GM23338 (cell line): Measurements from ENCODE around the gene LCP2. TPM values are rescaled to one million over a fixed set of nuclear protein-coding genes. Genes with fewer than 3 reads are reported as not detected.

ENCODE experiments used
- CREB1 ChIP-seq: fragments of 250-450 bp; sonication (Bioruptor Pico); IDR thresholded peaks from 2 replicates; pipeline ENCODE4 v1.5.0; 2020; ENCODE audit warnings: low read depth, mild to moderate bottlenecking, moderate library complexity
- EZH2 ChIP-seq: fragments of 200-600 bp; sonication (generic); IDR thresholded peaks from one replicate; pipeline ENCODE4 v1.8.0; 2017; ENCODE audit warnings: antibody characterized with exemption, mild to moderate bottlenecking, low read depth; ENCODE audit not compliant: unreplicated experiment
- EZH2phosphoT487 ChIP-seq: fragments of 200-600 bp; sonication (generic); IDR thresholded peaks from one replicate; pipeline ENCODE4 v1.8.1; 2018; ENCODE audit warnings: antibody characterized with exemption; ENCODE audit not compliant: unreplicated experiment
- JUNB ChIP-seq: IDR thresholded peaks from one replicate; pipeline ENCODE4 v1.6.1; 2016; ENCODE audit warnings: antibody characterized with exemption; ENCODE audit not compliant: unreplicated experiment
- NANOG ChIP-seq: IDR thresholded peaks from 2 replicates; pipeline ENCODE4 v1.6.1; 2016; ENCODE audit warnings: antibody characterized with exemption, borderline replicate concordance
- STAT1 ChIP-seq: IDR thresholded peaks from one replicate; pipeline ENCODE4 v1.6.1; 2016; ENCODE audit warnings: antibody characterized with exemption; ENCODE audit not compliant: unreplicated experiment
- ZNF114 ChIP-seq: fragments of 250-450 bp; sonication (Bioruptor Pico); IDR thresholded peaks from 2 replicates; pipeline ENCODE4 v1.5.0; 2020; ENCODE audit warnings: mild to moderate bottlenecking, moderate library complexity
- polyA plus RNA-seq: library from polyadenylated mRNA; unstranded; fragments of >200 nt; fragmentation: Nextera tagmentation; extraction: Ambion mirVana; gene quantifications from 2 replicates; pipeline ENCODE4 v1.2.1, GENCODE V29; 2016
- total RNA-seq: library from RNA; depleted of rRNA; stranded (reverse); fragments of >200 nt; shearing (Covaris generic); gene quantifications from 2 replicates; pipeline ENCODE4 v1.2.3, GENCODE V29; 2014
- TF ChIP-seq, protein P1 (sequence below): fragments of 250-450 bp; sonication (Bioruptor Pico); IDR thresholded peaks from 2 replicates; pipeline ENCODE4 v1.5.0; 2020; ENCODE audit warnings: mild to moderate bottlenecking, moderate library complexity
- TF ChIP-seq, protein P2 (sequence below), 2 experiments: fragments of 200-600 bp in 1 of 2; sonication (generic) in 1 of 2; conservative IDR thresholded peaks; 2 replicates each; pipeline versions ENCODE4 v1.5.1 to v1.6.1; 2016 to 2017; ENCODE audit warnings: antibody characterized with exemption in 2 of 2, low read depth in 2 of 2, mild to moderate bottlenecking in 2 of 2, moderate library complexity in 1 of 2

Gene LCP2
- total and polyA plus RNA-seq, 2 experiments from 2014 or later, result 0.26 to 0.38 TPM

- TF ChIP-seq, protein P1, sequence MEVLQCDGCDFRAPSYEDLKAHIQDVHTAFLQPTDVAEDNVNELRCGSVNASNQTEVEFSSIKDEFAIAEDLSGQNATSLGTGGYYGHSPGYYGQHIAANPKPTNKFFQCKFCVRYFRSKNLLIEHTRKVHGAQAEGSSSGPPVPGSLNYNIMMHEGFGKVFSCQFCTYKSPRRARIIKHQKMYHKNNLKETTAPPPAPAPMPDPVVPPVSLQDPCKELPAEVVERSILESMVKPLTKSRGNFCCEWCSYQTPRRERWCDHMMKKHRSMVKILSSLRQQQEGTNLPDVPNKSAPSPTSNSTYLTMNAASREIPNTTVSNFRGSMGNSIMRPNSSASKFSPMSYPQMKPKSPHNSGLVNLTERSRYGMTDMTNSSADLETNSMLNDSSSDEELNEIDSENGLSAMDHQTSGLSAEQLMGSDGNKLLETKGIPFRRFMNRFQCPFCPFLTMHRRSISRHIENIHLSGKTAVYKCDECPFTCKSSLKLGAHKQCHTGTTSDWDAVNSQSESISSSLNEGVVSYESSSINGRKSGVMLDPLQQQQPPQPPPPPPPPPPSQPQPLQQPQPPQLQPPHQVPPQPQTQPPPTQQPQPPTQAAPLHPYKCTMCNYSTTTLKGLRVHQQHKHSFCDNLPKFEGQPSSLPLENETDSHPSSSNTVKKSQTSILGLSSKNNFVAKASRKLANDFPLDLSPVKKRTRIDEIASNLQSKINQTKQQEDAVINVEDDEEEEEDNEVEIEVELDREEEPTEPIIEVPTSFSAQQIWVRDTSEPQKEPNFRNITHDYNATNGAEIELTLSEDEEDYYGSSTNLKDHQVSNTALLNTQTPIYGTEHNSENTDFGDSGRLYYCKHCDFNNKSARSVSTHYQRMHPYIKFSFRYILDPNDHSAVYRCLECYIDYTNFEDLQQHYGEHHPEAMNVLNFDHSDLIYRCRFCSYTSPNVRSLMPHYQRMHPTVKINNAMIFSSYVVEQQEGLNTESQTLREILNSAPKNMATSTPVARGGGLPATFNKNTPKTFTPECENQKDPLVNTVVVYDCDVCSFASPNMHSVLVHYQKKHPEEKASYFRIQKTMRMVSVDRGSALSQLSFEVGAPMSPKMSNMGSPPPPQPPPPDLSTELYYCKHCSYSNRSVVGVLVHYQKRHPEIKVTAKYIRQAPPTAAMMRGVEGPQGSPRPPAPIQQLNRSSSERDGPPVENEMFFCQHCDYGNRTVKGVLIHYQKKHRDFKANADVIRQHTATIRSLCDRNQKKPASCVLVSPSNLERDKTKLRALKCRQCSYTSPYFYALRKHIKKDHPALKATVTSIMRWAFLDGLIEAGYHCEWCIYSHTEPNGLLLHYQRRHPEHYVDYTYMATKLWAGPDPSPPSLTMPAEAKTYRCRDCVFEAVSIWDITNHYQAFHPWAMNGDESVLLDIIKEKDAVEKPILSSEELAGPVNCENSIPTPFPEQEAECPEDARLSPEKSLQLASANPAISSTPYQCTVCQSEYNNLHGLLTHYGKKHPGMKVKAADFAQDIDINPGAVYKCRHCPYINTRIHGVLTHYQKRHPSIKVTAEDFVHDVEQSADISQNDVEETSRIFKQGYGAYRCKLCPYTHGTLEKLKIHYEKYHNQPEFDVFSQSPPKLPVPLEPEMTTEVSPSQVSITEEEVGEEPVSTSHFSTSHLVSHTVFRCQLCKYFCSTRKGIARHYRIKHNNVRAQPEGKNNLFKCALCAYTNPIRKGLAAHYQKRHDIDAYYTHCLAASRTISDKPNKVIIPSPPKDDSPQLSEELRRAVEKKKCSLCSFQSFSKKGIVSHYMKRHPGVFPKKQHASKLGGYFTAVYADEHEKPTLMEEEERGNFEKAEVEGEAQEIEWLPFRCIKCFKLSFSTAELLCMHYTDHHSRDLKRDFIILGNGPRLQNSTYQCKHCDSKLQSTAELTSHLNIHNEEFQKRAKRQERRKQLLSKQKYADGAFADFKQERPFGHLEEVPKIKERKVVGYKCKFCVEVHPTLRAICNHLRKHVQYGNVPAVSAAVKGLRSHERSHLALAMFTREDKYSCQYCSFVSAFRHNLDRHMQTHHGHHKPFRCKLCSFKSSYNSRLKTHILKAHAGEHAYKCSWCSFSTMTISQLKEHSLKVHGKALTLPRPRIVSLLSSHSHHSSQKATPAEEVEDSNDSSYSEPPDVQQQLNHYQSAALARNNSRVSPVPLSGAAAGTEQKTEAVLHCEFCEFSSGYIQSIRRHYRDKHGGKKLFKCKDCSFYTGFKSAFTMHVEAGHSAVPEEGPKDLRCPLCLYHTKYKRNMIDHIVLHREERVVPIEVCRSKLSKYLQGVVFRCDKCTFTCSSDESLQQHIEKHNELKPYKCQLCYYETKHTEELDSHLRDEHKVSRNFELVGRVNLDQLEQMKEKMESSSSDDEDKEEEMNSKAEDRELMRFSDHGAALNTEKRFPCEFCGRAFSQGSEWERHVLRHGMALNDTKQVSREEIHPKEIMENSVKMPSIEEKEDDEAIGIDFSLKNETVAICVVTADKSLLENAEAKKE (CRISPR knock-in tag), result no peak
- TF ChIP-seq ZNF114 (CRISPR knock-in tag), result no peak
- no peak for TF ChIP-seq EZH2
- no peak for TF ChIP-seq CREB1 (CRISPR knock-in tag)
- TF ChIP-seq JUNB, result no peak
- TF ChIP-seq, protein P2, sequence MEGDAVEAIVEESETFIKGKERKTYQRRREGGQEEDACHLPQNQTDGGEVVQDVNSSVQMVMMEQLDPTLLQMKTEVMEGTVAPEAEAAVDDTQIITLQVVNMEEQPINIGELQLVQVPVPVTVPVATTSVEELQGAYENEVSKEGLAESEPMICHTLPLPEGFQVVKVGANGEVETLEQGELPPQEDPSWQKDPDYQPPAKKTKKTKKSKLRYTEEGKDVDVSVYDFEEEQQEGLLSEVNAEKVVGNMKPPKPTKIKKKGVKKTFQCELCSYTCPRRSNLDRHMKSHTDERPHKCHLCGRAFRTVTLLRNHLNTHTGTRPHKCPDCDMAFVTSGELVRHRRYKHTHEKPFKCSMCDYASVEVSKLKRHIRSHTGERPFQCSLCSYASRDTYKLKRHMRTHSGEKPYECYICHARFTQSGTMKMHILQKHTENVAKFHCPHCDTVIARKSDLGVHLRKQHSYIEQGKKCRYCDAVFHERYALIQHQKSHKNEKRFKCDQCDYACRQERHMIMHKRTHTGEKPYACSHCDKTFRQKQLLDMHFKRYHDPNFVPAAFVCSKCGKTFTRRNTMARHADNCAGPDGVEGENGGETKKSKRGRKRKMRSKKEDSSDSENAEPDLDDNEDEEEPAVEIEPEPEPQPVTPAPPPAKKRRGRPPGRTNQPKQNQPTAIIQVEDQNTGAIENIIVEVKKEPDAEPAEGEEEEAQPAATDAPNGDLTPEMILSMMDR (conservative IDR thresholded peaks at IDR 0.05; ENCODE audit: low read depth in 2 of 2), result no peak
- TF ChIP-seq EZH2phosphoT487, result no peak
- TF ChIP-seq NANOG, result no peak
- TF ChIP-seq STAT1, result no peak
Observed at GRCh38 chr5:170287532-170287931, 10.0 kb downstream of the LCP2 start (continued).
